Liver (tissue), 9 donors: ENCODE measurements around the gene RGS12. TPM values are rescaled to one million over a fixed set of nuclear protein-coding genes. Genes with fewer than 3 reads are reported as not detected.

ENCODE experiments used
- DNase-seq: peaks from one replicate; pipeline ENCODE4 v3.0.0-alpha.2; 2017; ENCODE audit warnings: low spot score
- H3K27ac ChIP-seq, 2 donors: one replicate each; pipeline ENCODE4 v1.7.0; 2013; ENCODE audit warnings: inconsistent platforms in 2 of 2, low read length in 2 of 2, control low read depth in 1 of 2, low read depth in 1 of 2, mild to moderate bottlenecking in 1 of 2
- H3K27me3 ChIP-seq, 4 donors: one replicate each; pipeline versions ENCODE4 v1.6.1 to v1.7.0; 2013; ENCODE audit warnings: low read length in 3 of 4, inconsistent platforms in 1 of 4, mild to moderate bottlenecking in 1 of 4, moderate library complexity in 1 of 4; ENCODE audit not compliant: control insufficient read depth in 4 of 4, insufficient read depth in 4 of 4
- H3K36me3 ChIP-seq, 4 donors: one replicate each; pipeline versions ENCODE4 v1.6.1 to v1.7.0; 2013; ENCODE audit warnings: low read length in 3 of 4, mild to moderate bottlenecking in 3 of 4, low read depth in 1 of 4, moderate library complexity in 1 of 4; ENCODE audit not compliant: control insufficient read depth in 4 of 4, insufficient read depth in 3 of 4
- H3K4me1 ChIP-seq, 4 donors: one replicate each; pipeline versions ENCODE4 v1.6.1 to v1.7.0; 2013; ENCODE audit warnings: low read length in 3 of 4, mild to moderate bottlenecking in 3 of 4, moderate library complexity in 1 of 4; ENCODE audit not compliant: control insufficient read depth in 4 of 4, insufficient read depth in 4 of 4
- H3K4me3 ChIP-seq, 3 donors: one replicate each; pipeline versions ENCODE4 v1.6.1 to v1.7.0; 2013; ENCODE audit warnings: low read length in 3 of 3, control low read depth in 1 of 3, low read depth in 1 of 3, mild to moderate bottlenecking in 1 of 3
- H3K9ac ChIP-seq, 2 donors: one replicate each; pipeline ENCODE4 v1.7.0; 2013; ENCODE audit warnings: low read length in 2 of 2, mild to moderate bottlenecking in 2 of 2, moderate library complexity in 2 of 2, control low read depth in 1 of 2, low read depth in 1 of 2
- H3K9me3 ChIP-seq, 4 donors: one replicate each; pipeline versions ENCODE4 v1.6.1 to v1.7.0; 2013; ENCODE audit warnings: low read length in 3 of 4; ENCODE audit not compliant: control insufficient read depth in 4 of 4
- EGR1 ChIP-seq, 2 donors: IDR thresholded peaks; 2 replicates each; pipeline ENCODE4 v1.6.1; 2016 to 2018; ENCODE audit warnings: antibody characterized with exemption in 2 of 2, low read depth in 2 of 2
- FOXA2 ChIP-seq: IDR thresholded peaks from 2 replicates; pipeline ENCODE4 v1.6.1; 2016; ENCODE audit warnings: antibody characterized with exemption
- HNF4G ChIP-seq: IDR thresholded peaks from 2 replicates; pipeline ENCODE4 v1.6.1; 2016; ENCODE audit warnings: antibody characterized with exemption
- JUND ChIP-seq, 2 donors: IDR thresholded peaks; 2 replicates each; pipeline ENCODE4 v1.6.1; 2016; ENCODE audit warnings: antibody characterized with exemption in 2 of 2
- TAF1 ChIP-seq: conservative IDR thresholded peaks from 2 replicates; pipeline ENCODE4 v1.6.1; 2016; ENCODE audit warnings: antibody characterized with exemption, mild to moderate bottlenecking
- WGBS: extraction: QIAGEN DNeasy Blood & Tissue Kit; methylation state at CpG from one replicate; pipeline ENCODE4 v1.1.7; 2013; 5-methylcytosine and 5-hydroxymethylcytosine counted together
- polyA plus RNA-seq, 2 donors: library from polyadenylated mRNA; stranded (reverse) in 1 of 2; unstranded in 1 of 2; fragments of 200-250 nt in 1 of 2; fragments of >200 nt in 1 of 2; fragmentation: Nextera tagmentation in 1 of 2; extraction: Ambion mirVana in 1 of 2; gene quantifications; one replicate each; pipeline versions ENCODE4 v1.2.1 to v1.2.3, GENCODE V29; 2013 to 2015
- total RNA-seq, 2 donors: library from RNA; depleted of rRNA; stranded (reverse); fragments of >200 nt; gene quantifications; one replicate each; pipeline ENCODE4 v1.2.3, GENCODE V29; 2014
- TF ChIP-seq, protein P1 (sequence below): IDR thresholded peaks from 2 replicates; pipeline ENCODE4 v1.6.1; 2016; ENCODE audit warnings: antibody characterized with exemption
- TF ChIP-seq, protein P2 (sequence below): IDR thresholded peaks from 2 replicates; pipeline ENCODE4 v1.6.1; 2016; ENCODE audit warnings: antibody characterized with exemption, mild to moderate bottlenecking
- TF ChIP-seq, protein P3 (sequence below): IDR thresholded peaks from 2 replicates; pipeline ENCODE4 v1.6.1; 2016; ENCODE audit warnings: antibody characterized with exemption
- TF ChIP-seq, protein P4 (sequence below): IDR thresholded peaks from 2 replicates; pipeline ENCODE4 v1.6.1; 2016; ENCODE audit warnings: antibody characterized with exemption
- TF ChIP-seq, protein P5 (sequence below): fragments of 150-350 bp; IDR thresholded peaks from 2 replicates; pipeline ENCODE4 v1.5.1; 2017; ENCODE audit warnings: improper control_type of control experiment, low read depth, low read length; ENCODE audit not compliant: missing input control
- donor health status: healthy.
- donor health status: healthy.
- donor health status: healthy.
- donor health status: healthy.
- donor health status: healthy.

The RGS12 gene
- total and polyA plus RNA-seq, 4 donors: 6.4 to 23.2 (median 11.5) TPM

DNA sequence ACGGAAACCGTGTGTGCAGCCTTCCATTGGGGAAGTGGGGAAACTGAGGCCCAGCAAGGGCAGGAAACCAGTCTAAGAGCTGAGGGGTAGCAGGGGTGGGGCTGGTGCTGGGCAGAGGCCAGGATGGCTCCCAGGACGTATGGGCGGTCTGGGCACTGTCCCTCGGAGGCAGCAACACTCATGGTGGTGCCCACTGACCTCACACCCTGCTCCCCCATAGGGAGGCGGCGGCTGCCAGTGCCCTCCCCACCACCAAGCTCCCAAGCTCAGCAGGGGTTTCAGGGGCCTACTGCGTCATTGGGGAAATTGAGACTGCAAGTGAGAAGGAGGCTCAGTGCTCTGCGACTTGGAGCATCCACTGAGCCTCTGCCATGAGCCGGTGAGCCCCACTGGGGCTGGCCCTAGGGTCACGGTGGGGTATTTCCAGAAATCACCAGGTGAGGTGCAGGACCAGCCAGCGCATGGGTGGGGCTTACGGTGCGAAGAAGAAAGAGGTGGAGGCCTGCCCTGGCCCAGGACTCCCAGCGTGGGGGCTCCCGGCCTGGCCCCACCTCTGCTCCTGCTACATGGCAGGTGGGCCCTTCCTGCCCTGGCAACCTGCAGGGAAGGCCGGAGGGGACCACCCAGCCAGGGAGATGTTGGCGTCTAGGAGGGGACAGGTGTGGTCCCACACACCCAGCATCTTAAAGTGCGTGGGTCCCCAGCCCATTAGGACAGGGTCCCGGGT, 42.9 kb upstream of the RGS12 start:
- DNase-seq: no peak
- Histone ChIP-seq H3K4me3 (no peak overlapping the region), H3K4me1 (no peaks in the 10 kb centered on the region), H3K27ac (no peak overlapping the region), H3K27me3 (no peaks in the 10 kb centered on the region), H3K9ac (no peak overlapping the region), H3K36me3 (peaks cover 0 to 3% (median 0%) of the 10 kb centered on the region in 4 donors), H3K9me3 (no peaks in the 10 kb centered on the region)
- no peak for TF ChIP-seq EGR1 (IDR thresholded peaks at IDR 0.05; ENCODE audit: low read depth in 2 of 2)
- TF ChIP-seq HNF4G: no peak
- TF ChIP-seq, protein P1, sequence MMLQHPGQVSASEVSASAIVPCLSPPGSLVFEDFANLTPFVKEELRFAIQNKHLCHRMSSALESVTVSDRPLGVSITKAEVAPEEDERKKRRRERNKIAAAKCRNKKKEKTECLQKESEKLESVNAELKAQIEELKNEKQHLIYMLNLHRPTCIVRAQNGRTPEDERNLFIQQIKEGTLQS: no peak
- TF ChIP-seq, protein P2, sequence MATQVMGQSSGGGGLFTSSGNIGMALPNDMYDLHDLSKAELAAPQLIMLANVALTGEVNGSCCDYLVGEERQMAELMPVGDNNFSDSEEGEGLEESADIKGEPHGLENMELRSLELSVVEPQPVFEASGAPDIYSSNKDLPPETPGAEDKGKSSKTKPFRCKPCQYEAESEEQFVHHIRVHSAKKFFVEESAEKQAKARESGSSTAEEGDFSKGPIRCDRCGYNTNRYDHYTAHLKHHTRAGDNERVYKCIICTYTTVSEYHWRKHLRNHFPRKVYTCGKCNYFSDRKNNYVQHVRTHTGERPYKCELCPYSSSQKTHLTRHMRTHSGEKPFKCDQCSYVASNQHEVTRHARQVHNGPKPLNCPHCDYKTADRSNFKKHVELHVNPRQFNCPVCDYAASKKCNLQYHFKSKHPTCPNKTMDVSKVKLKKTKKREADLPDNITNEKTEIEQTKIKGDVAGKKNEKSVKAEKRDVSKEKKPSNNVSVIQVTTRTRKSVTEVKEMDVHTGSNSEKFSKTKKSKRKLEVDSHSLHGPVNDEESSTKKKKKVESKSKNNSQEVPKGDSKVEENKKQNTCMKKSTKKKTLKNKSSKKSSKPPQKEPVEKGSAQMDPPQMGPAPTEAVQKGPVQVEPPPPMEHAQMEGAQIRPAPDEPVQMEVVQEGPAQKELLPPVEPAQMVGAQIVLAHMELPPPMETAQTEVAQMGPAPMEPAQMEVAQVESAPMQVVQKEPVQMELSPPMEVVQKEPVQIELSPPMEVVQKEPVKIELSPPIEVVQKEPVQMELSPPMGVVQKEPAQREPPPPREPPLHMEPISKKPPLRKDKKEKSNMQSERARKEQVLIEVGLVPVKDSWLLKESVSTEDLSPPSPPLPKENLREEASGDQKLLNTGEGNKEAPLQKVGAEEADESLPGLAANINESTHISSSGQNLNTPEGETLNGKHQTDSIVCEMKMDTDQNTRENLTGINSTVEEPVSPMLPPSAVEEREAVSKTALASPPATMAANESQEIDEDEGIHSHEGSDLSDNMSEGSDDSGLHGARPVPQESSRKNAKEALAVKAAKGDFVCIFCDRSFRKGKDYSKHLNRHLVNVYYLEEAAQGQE: no peak
- 89% methylated on average over 20 of the region's 20 CpGs for WGBS

DNA sequence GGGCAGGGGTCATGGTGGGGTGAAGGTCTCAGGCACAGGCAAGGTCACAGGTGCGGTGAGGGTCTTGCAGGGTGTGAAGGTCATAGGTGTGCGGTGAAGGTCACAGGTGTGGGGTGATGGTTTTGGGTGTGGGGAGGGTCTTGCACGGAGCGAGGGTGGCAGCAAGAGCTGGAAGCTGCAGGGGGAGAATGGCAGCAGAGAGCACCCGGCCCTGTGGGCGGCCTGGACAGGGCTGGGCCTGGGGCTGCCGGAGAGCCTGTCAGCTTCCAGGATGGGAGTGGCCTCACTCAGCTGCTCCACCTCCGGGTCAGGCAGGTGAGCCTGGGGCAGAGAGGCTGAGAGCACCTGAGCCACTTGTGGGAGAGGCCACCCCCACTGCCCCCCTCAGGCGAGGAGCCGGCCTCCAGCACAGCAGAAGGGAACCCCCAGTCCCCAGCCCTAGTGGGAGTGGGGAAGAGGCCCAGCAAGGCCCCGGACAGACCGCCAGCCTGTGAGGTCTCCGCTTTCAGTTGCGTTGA, 42.3 kb upstream of the RGS12 start:
- no peaks in the 10 kb centered on the region for H3K9me3 ChIP-seq
- no peaks in the 10 kb centered on the region for H3K27me3 ChIP-seq
- H3K36me3 ChIP-seq: peaks cover 0 to 3% (median 0%) of the 10 kb centered on the region in 4 donors
- no peaks in the 10 kb centered on the region for H3K4me1 ChIP-seq
- no peak overlapping the region for H3K9ac ChIP-seq
- 84% methylated on average over 14 of the region's 14 CpGs for WGBS
- TF ChIP-seq HNF4G: no peak
- TF ChIP-seq TAF1: no peak
- TF ChIP-seq EGR1 (IDR thresholded peaks at IDR 0.05; ENCODE audit: low read depth in 2 of 2): no peak
- TF ChIP-seq, protein P3, sequence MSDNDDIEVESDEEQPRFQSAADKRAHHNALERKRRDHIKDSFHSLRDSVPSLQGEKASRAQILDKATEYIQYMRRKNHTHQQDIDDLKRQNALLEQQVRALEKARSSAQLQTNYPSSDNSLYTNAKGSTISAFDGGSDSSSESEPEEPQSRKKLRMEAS: no peak
- no peak for TF ChIP-seq JUND (IDR thresholded peaks at IDR 0.05)
- no peak overlapping the region for H3K4me3 ChIP-seq
- no peak for DNase-seq
- no peak overlapping the region for H3K27ac ChIP-seq

DNA sequence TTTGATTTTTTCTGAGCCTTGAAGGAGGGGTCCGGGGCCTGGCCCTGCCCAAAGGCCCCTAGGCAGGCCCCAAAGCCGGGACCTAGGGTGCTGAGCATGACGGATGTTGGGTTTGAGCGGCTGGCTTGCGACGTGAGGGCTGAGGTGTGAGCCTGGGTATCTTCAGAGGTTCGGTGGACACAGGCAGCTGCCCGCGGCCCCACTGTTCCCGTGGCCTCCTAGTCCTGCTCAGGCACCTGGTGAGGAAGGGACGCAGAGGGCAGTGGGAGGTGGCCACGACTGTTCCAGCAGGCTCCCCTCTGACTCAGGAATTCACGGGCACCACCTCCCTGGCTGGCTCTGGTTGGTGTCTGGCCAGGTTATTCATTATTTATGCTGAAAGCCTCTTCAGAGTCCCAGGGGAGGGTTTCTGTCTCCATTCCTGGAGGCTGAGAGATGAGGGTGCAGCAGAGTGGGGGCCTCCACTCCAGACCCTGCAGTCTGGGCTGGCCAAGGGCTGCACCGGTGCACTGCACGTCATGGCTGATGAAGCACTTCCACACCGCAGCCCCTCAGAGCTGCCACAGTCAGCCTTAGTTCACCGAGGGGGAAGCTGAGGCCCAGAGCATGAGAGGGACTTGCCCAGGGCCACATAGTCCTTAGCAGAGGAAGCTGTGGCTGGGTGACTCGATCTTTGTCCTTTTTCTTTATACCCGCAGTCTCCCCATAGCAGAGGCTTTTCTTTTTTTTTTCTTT, 41.7 kb upstream of the RGS12 start:
- DNase-seq: no peak
- Histone ChIP-seq H3K4me3 (no peak overlapping the region), H3K9ac (no peak overlapping the region), H3K9me3 (no peaks in the 10 kb centered on the region), H3K27ac (no peak overlapping the region), H3K4me1 (no peaks in the 10 kb centered on the region), H3K27me3 (no peaks in the 10 kb centered on the region), H3K36me3 (peaks cover 0 to 3% (median 0%) of the 10 kb centered on the region in 4 donors)
- 95% methylated on average over 19 of the region's 19 CpGs for WGBS
- TF ChIP-seq, protein P4, sequence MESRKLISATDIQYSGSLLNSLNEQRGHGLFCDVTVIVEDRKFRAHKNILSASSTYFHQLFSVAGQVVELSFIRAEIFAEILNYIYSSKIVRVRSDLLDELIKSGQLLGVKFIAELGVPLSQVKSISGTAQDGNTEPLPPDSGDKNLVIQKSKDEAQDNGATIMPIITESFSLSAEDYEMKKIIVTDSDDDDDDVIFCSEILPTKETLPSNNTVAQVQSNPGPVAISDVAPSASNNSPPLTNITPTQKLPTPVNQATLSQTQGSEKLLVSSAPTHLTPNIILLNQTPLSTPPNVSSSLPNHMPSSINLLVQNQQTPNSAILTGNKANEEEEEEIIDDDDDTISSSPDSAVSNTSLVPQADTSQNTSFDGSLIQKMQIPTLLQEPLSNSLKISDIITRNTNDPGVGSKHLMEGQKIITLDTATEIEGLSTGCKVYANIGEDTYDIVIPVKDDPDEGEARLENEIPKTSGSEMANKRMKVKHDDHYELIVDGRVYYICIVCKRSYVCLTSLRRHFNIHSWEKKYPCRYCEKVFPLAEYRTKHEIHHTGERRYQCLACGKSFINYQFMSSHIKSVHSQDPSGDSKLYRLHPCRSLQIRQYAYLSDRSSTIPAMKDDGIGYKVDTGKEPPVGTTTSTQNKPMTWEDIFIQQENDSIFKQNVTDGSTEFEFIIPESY: no peak
- TF ChIP-seq, protein P5, sequence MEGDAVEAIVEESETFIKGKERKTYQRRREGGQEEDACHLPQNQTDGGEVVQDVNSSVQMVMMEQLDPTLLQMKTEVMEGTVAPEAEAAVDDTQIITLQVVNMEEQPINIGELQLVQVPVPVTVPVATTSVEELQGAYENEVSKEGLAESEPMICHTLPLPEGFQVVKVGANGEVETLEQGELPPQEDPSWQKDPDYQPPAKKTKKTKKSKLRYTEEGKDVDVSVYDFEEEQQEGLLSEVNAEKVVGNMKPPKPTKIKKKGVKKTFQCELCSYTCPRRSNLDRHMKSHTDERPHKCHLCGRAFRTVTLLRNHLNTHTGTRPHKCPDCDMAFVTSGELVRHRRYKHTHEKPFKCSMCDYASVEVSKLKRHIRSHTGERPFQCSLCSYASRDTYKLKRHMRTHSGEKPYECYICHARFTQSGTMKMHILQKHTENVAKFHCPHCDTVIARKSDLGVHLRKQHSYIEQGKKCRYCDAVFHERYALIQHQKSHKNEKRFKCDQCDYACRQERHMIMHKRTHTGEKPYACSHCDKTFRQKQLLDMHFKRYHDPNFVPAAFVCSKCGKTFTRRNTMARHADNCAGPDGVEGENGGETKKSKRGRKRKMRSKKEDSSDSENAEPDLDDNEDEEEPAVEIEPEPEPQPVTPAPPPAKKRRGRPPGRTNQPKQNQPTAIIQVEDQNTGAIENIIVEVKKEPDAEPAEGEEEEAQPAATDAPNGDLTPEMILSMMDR: no peak
- TF ChIP-seq, protein P1: no peak
- TF ChIP-seq FOXA2: no peak
